CD4-positive, CD25-positive, alpha-beta regulatory T cell (primary cell): ENCODE data around the gene ZFAND3. TPM values are rescaled to one million over a fixed set of nuclear protein-coding genes. Genes with fewer than 3 reads are reported as not detected.

ENCODE experiments used
- ATAC-seq, 2 donors: fragments of 150-1000 bp; cut with Tn5 transposase; one replicate each; pipeline ENCODE4 v1.10.0; 2021; ENCODE audit warnings: low read depth in 2 of 2, moderate number of reproducible peaks in 2 of 2, moderate library complexity in 1 of 2
- DNase-seq, 3 donors: peaks; one replicate each; pipeline versions ENCODE4 v3.0.0 to v3.0.0-alpha.2; 2012 to 2022; ENCODE audit warnings: mixed read lengths in 1 of 3
- H3K27ac ChIP-seq: one replicate; pipeline ENCODE4 v1.7.0; 2013; ENCODE audit warnings: mild to moderate bottlenecking, low read length; ENCODE audit not compliant: insufficient read depth, poor library complexity, severe bottlenecking
- H3K27me3 ChIP-seq: one replicate; pipeline ENCODE4 v1.7.0; 2013; ENCODE audit warnings: low read length; ENCODE audit not compliant: control insufficient read depth, insufficient read depth
- H3K36me3 ChIP-seq: one replicate; pipeline ENCODE4 v1.7.0; 2013; ENCODE audit warnings: mild to moderate bottlenecking, low read length, moderate library complexity; ENCODE audit not compliant: control insufficient read depth, insufficient read depth
- H3K4me1 ChIP-seq: 2 replicates; pipeline ENCODE4 v1.7.0; 2013; ENCODE audit warnings: mild to moderate bottlenecking, low read length; ENCODE audit not compliant: insufficient read depth, control insufficient read depth, poor library complexity, severe bottlenecking
- H3K4me3 ChIP-seq: one replicate; pipeline ENCODE4 v1.7.0; 2013; ENCODE audit warnings: low read depth, mild to moderate bottlenecking, low read length, moderate library complexity
- H3K9me3 ChIP-seq, 2 experiments: 1 replicate in 1 of 2; 2 replicates in 1 of 2; pipeline ENCODE4 v1.7.0; 2013; ENCODE audit warnings: low read length in 2 of 2, mild to moderate bottlenecking in 1 of 2, moderate library complexity in 1 of 2; ENCODE audit not compliant: control insufficient read depth in 2 of 2
- H3K27ac Mint-ChIP-seq, 3 donors: one replicate each; pipeline ENCODE4 v1.8.0; 2020 to 2022; ENCODE audit warnings: mild to moderate bottlenecking in 3 of 3, mixed read lengths in 3 of 3, moderate library complexity in 2 of 3
- H3K27me3 Mint-ChIP-seq: one replicate; pipeline ENCODE4 v1.8.0; 2022; ENCODE audit warnings: mild to moderate bottlenecking, mixed read lengths
- H3K36me3 Mint-ChIP-seq: one replicate; pipeline ENCODE4 v1.8.0; 2020; ENCODE audit warnings: mixed read lengths
- H3K4me1 Mint-ChIP-seq, 4 donors: one replicate each; pipeline ENCODE4 v1.8.0; 2020 to 2022; ENCODE audit warnings: mixed read lengths in 4 of 4, mild to moderate bottlenecking in 1 of 4
- H3K4me3 Mint-ChIP-seq, 4 donors: one replicate each; pipeline ENCODE4 v1.8.0; 2020 to 2022; ENCODE audit warnings: mild to moderate bottlenecking in 4 of 4, mixed read lengths in 4 of 4, moderate library complexity in 3 of 4
- H3K9me3 Mint-ChIP-seq, 7 donors: one replicate each; pipeline ENCODE4 v1.8.0; 2020 to 2022; ENCODE audit warnings: mixed read lengths in 7 of 7, mild to moderate bottlenecking in 3 of 7, moderate library complexity in 2 of 7
- polyA plus RNA-seq, 4 donors: library from polyadenylated mRNA; unstranded; fragments of 300-500 nt; fragmentation: Illumina TruSeq; gene quantifications; one replicate each; pipeline ENCODE4 v1.2.3, GENCODE V29; 2021
- total RNA-seq: library from RNA; stranded (reverse); gene quantifications from one replicate; pipeline ENCODE4 v1.2.3, GENCODE V29; 2022

The ZFAND3 gene
- total and polyA plus RNA-seq, 5 donors from 2014 or later: 3.5 to 60.0 (median 5.1) TPM

- Histone ChIP-seq H3K36me3 (peaks cover 10% of the 10 kb centered on the region), H3K9me3 (no peaks in the 10 kb centered on the region), H3K27ac (no peak overlapping the region), H3K4me3 (no peak overlapping the region), H3K4me1 (no peaks in the 10 kb centered on the region), H3K27me3 (no peaks in the 10 kb centered on the region)
- Mint-ChIP-seq H3K36me3 (peaks cover 30% of the 10 kb centered on the region), H3K4me1 (peaks cover 22 to 29% (median 22%) of the 10 kb centered on the region in 4 donors), H3K9me3 (no peaks in the 10 kb centered on the region), H3K4me3 (no peak overlapping the region), H3K27me3 (no peaks in the 10 kb centered on the region), H3K27ac (peak overlapping the region; percentile 33 to 72 (median 70))
- DNase-seq (no peak), ATAC-seq (no peak)
These were observed 323.9 kb downstream of the ZFAND3 start for GRCh38 chr6:38143191-38144150.

GRCh38 chr6:38144365-38144945 is 324.9 kb downstream of the ZFAND3 start:
- H3K4me1 ChIP-seq: no peaks in the 10 kb centered on the region
- ATAC-seq (no peak), DNase-seq (no peak)
- H3K27me3 Mint-ChIP-seq: no peaks in the 10 kb centered on the region
- H3K27me3 ChIP-seq: no peaks in the 10 kb centered on the region
- no peaks in the 10 kb centered on the region for H3K9me3 Mint-ChIP-seq
- no peak overlapping the region for H3K27ac Mint-ChIP-seq
- peaks cover 22% of the 10 kb centered on the region for H3K36me3 Mint-ChIP-seq
- H3K4me3 Mint-ChIP-seq: no peak overlapping the region
- H3K9me3 ChIP-seq: no peaks in the 10 kb centered on the region
- H3K27ac ChIP-seq: no peak overlapping the region
- H3K4me1 Mint-ChIP-seq: peaks cover 20 to 22% (median 21%) of the 10 kb centered on the region in 4 donors
- H3K4me3 ChIP-seq: no peak overlapping the region
- H3K36me3 ChIP-seq: peaks cover 18% of the 10 kb centered on the region

- Histone ChIP-seq H3K4me1 (no peaks in the 10 kb centered on the region), H3K4me3 (no peak overlapping the region), H3K27me3 (no peaks in the 10 kb centered on the region), H3K27ac (no peak overlapping the region), H3K9me3 (no peaks in the 10 kb centered on the region), H3K36me3 (peaks cover 18% of the 10 kb centered on the region)
- H3K4me1 Mint-ChIP-seq: peaks cover 17 to 20% (median 18%) of the 10 kb centered on the region in 4 donors
- no peak overlapping the region for H3K4me3 Mint-ChIP-seq
- no peaks in the 10 kb centered on the region for H3K27me3 Mint-ChIP-seq
- peak overlapping the region in 1 of 3 donors; percentile 37 for H3K27ac Mint-ChIP-seq
- H3K36me3 Mint-ChIP-seq: peaks cover 24% of the 10 kb centered on the region
- DNase-seq (no peak), ATAC-seq (no peak)
- H3K9me3 Mint-ChIP-seq: no peaks in the 10 kb centered on the region
These were observed 326.6 kb downstream of the ZFAND3 start for GRCh38 chr6:38146021-38146733.

- Histone ChIP-seq H3K9me3 (no peaks in the 10 kb centered on the region), H3K4me3 (no peak overlapping the region), H3K36me3 (peaks cover 18% of the 10 kb centered on the region), H3K27ac (no peak overlapping the region), H3K4me1 (no peaks in the 10 kb centered on the region), H3K27me3 (no peaks in the 10 kb centered on the region)
- DNase-seq (no peak), ATAC-seq (no peak)
- H3K27ac Mint-ChIP-seq: no peak overlapping the region
- no peak overlapping the region for H3K4me3 Mint-ChIP-seq
- H3K9me3 Mint-ChIP-seq: no peaks in the 10 kb centered on the region
- H3K36me3 Mint-ChIP-seq: peaks cover 20% of the 10 kb centered on the region
- H3K27me3 Mint-ChIP-seq: no peaks in the 10 kb centered on the region
- peaks cover 14 to 17% (median 16%) of the 10 kb centered on the region in 4 donors for H3K4me1 Mint-ChIP-seq
These were observed 327.2 kb downstream of the ZFAND3 start for GRCh38 chr6:38146734-38147027.

- Histone ChIP-seq H3K27me3 (no peaks in the 10 kb centered on the region), H3K4me3 (no peak overlapping the region), H3K4me1 (no peaks in the 10 kb centered on the region), H3K27ac (no peak overlapping the region), H3K36me3 (peaks cover 16% of the 10 kb centered on the region), H3K9me3 (no peaks in the 10 kb centered on the region)
- Mint-ChIP-seq H3K9me3 (no peaks in the 10 kb centered on the region), H3K4me3 (no peak overlapping the region), H3K36me3 (peaks cover 20% of the 10 kb centered on the region), H3K4me1 (peaks cover 11 to 17% (median 15%) of the 10 kb centered on the region in 4 donors), H3K27ac (peak overlapping the region in 2 of 3 donors; percentile 60 to 65), H3K27me3 (no peaks in the 10 kb centered on the region)
- DNase-seq (no peak), ATAC-seq (no peak)
These were observed 329.1 kb downstream of the ZFAND3 start for GRCh38 chr6:38148606-38149005.

- peak overlapping the region in 2 of 3 donors; percentile 46 to 60 for H3K27ac Mint-ChIP-seq
- no peak overlapping the region for H3K4me3 Mint-ChIP-seq
- Histone ChIP-seq H3K9me3 (no peaks in the 10 kb centered on the region), H3K36me3 (peaks cover 16% of the 10 kb centered on the region), H3K27ac (no peak overlapping the region), H3K4me3 (no peak overlapping the region), H3K27me3 (no peaks in the 10 kb centered on the region), H3K4me1 (no peaks in the 10 kb centered on the region)
- H3K36me3 Mint-ChIP-seq: peaks cover 20% of the 10 kb centered on the region
- H3K9me3 Mint-ChIP-seq: no peaks in the 10 kb centered on the region
- peaks cover 11 to 17% (median 15%) of the 10 kb centered on the region in 4 donors for H3K4me1 Mint-ChIP-seq
- ATAC-seq (no peak), DNase-seq (no peak)
- no peaks in the 10 kb centered on the region for H3K27me3 Mint-ChIP-seq
These were observed 330.0 kb downstream of the ZFAND3 start for GRCh38 chr6:38149531-38149930.

- Mint-ChIP-seq H3K9me3 (no peaks in the 10 kb centered on the region), H3K27me3 (no peaks in the 10 kb centered on the region), H3K36me3 (peaks cover 21% of the 10 kb centered on the region), H3K27ac (peak overlapping the region in 1 of 3 donors; percentile 60), H3K4me1 (peaks cover 11 to 17% (median 15%) of the 10 kb centered on the region in 4 donors), H3K4me3 (no peak overlapping the region)
- Histone ChIP-seq H3K36me3 (peaks cover 14% of the 10 kb centered on the region), H3K9me3 (no peaks in the 10 kb centered on the region), H3K4me3 (no peak overlapping the region), H3K27me3 (no peaks in the 10 kb centered on the region), H3K27ac (no peak overlapping the region), H3K4me1 (no peaks in the 10 kb centered on the region)
- no peak for ATAC-seq
- DNase-seq: no peak
These were observed 330.5 kb downstream of the ZFAND3 start for GRCh38 chr6:38150021-38150420.
